ENCODE data around the gene NUBPL. TPM values are rescaled to one million over a fixed set of nuclear protein-coding genes. Genes with fewer than 3 reads are reported as not detected.
"Not testable (repeated sequence)": the region's sequence is repeated elsewhere in the genome, so short reads cannot be mapped to it uniquely, and the experiment has no call there.

The NUBPL gene
- total RNA-seq, 2 experiments from 2014 or later, result 9.0 to 17.5 TPM

DNA sequence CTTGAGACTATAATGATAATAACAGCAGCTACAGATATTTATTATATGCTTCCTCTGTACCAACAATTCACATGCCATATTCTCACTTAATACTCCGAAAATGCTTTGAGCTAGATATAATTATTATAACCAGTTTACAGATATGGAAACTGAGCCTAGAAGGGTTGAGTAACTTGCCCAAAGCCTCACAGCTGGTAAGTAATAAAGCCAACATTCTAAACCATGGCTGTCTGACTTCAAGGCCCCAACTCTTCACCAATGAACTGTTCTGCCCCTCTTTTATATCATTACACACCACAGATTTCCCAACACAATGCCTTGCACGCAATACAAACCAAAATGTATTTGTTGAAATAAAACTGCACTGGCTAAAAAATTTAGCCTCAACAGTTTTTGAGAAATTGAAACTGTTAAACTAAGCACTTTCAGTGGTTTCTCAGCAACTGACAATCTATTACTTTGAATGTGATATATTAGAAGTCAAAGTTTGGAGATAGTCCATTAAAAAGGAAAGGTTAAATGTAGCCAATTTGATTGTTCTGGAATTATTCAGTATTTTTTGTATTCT is 293.4 kb downstream of the NUBPL start:
- Histone ChIP-seq H3K9me2 (ENCODE audit: insufficient read depth, low read length) (no peaks in the 10 kb centered on the region), H3K4me2 (ENCODE audit: low read length) (no peak overlapping the region), H3K4me1 (ENCODE audit: insufficient read depth, low read length, poor library complexity, severe bottlenecking) (no peaks in the 10 kb centered on the region), H3K4me3 (ENCODE audit: low read depth, low read length, poor library complexity, severe bottlenecking) (no peak overlapping the region), H3K79me2 (ENCODE audit: insufficient read depth, low read depth, low read length) (no peaks in the 10 kb centered on the region), H3K36me3 (ENCODE audit: insufficient read depth, low read length) (no peaks in the 10 kb centered on the region), H3K9me3 (ENCODE audit: low read length) (no peaks in the 10 kb centered on the region), H4K20me1 (ENCODE audit: insufficient read depth, low read length) (no peaks in the 10 kb centered on the region), H3K27ac (ENCODE audit: low read depth, low read length, poor library complexity, severe bottlenecking) (no peak overlapping the region), H2AFZ (ENCODE audit: low read length) (no peak overlapping the region)
- no TSS peak for BruUV-seq (replicated peaks)
- no peak for DNase-seq (ENCODE audit: low spot score)
- no peak for TF ChIP-seq EZH2phosphoT487 (IDR thresholded peaks at IDR 0.05; ENCODE audit: borderline replicate concordance, low read depth, low read length)
- CTCF ChIA-PET (ENCODE audit: unreplicated experiment), result no interaction called here
- POLR2A ChIA-PET, result no interaction called here
- intact Hi-C loops (cut with micrococcal nuclease; ENCODE audit: unreplicated experiment), result no loop called here

GRCh38 chr14:31855262-31855661 is 294.1 kb downstream of the NUBPL start:
- no TSS peak for BruUV-seq (replicated peaks)
- no peak overlapping the region for H2AFZ ChIP-seq (ENCODE audit: low read length)
- no peak overlapping the region for H3K4me2 ChIP-seq (ENCODE audit: low read length)
- CTCF ChIA-PET (ENCODE audit: unreplicated experiment), result no interaction called here
- no peak overlapping the region for H3K4me3 ChIP-seq (ENCODE audit: low read depth, low read length, poor library complexity, severe bottlenecking)
- no peak overlapping the region for H3K27ac ChIP-seq (ENCODE audit: low read depth, low read length, poor library complexity, severe bottlenecking)
- POLR2A ChIA-PET, result interaction anchor here (0.6 kb wide), 1 partner anchor 62 kb away, joined by 3 read pairs; no protein-coding TSS in a partner anchor
- H3K79me2 ChIP-seq (ENCODE audit: insufficient read depth, low read depth, low read length), result no peaks in the 10 kb centered on the region
- H3K4me1 ChIP-seq (ENCODE audit: insufficient read depth, low read length, poor library complexity, severe bottlenecking), result no peaks in the 10 kb centered on the region
- no peaks in the 10 kb centered on the region for H3K9me3 ChIP-seq (ENCODE audit: low read length)
- H3K36me3 ChIP-seq (ENCODE audit: insufficient read depth, low read length), result no peaks in the 10 kb centered on the region
- DNase-seq (ENCODE audit: low spot score), result no peak
- no peaks in the 10 kb centered on the region for H4K20me1 ChIP-seq (ENCODE audit: insufficient read depth, low read length)
- intact Hi-C loops (cut with micrococcal nuclease; ENCODE audit: unreplicated experiment), result no loop called here
- H3K9me2 ChIP-seq (ENCODE audit: insufficient read depth, low read length), result no peaks in the 10 kb centered on the region
- TF ChIP-seq EZH2phosphoT487 (IDR thresholded peaks at IDR 0.05; ENCODE audit: borderline replicate concordance, low read depth, low read length) (no peak), CTCF (conservative IDR thresholded peaks at IDR 0.05; ENCODE audit: low read length) (no peak)

GRCh38 chr14:31856003-31856402 is 294.8 kb downstream of the NUBPL start:
- DNase-seq (ENCODE audit: low spot score); intact Hi-C loops (cut with micrococcal nuclease; ENCODE audit: unreplicated experiment); BruUV-seq (replicated peaks); H4K20me1 ChIP-seq (ENCODE audit: insufficient read depth, low read length); H3K4me3 ChIP-seq (ENCODE audit: low read depth, low read length, poor library complexity, severe bottlenecking); H3K9me2 ChIP-seq (ENCODE audit: insufficient read depth, low read length); H3K9me3 ChIP-seq (ENCODE audit: low read length); H2AFZ ChIP-seq (ENCODE audit: low read length); H3K4me2 ChIP-seq (ENCODE audit: low read length); CTCF ChIA-PET (ENCODE audit: unreplicated experiment); H3K4me1 ChIP-seq (ENCODE audit: insufficient read depth, low read length, poor library complexity, severe bottlenecking); H3K27ac ChIP-seq (ENCODE audit: low read depth, low read length, poor library complexity, severe bottlenecking); H3K36me3 ChIP-seq (ENCODE audit: insufficient read depth, low read length); H3K79me2 ChIP-seq (ENCODE audit: insufficient read depth, low read depth, low read length): not testable (repeated sequence)
- POLR2A ChIA-PET, result interaction anchor here (0.6 kb wide), 2 partner anchors 63 to 64 kb away, joined by 3 to 4 read pairs; no protein-coding TSS in a partner anchor

DNA sequence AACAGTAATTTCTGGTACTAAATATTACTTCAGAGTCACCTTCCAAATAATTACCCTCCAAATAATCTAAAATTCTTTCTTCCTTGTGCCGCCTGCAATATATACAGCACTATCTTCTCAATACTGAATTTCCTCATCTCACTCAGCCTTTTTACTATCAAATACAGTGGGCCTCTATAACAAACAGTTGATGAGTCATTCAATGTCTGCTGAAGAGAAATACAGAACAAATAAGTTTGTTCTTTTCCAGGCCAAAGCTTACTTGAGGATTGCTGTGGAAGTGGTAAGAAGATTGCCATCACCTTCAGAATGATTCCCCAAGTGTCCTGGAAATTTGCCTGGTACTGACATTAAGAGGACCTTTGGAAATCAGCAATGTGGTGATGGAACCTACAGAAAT is 297.7 kb downstream of the NUBPL start:
- Histone ChIP-seq H2AFZ (ENCODE audit: low read length) (no peak overlapping the region), H3K4me2 (ENCODE audit: low read length) (no peak overlapping the region), H3K9me2 (ENCODE audit: insufficient read depth, low read length) (no peaks in the 10 kb centered on the region), H3K4me3 (ENCODE audit: low read depth, low read length, poor library complexity, severe bottlenecking) (no peak overlapping the region), H3K4me1 (ENCODE audit: insufficient read depth, low read length, poor library complexity, severe bottlenecking) (no peaks in the 10 kb centered on the region), H4K20me1 (ENCODE audit: insufficient read depth, low read length) (no peaks in the 10 kb centered on the region), H3K36me3 (ENCODE audit: insufficient read depth, low read length) (no peaks in the 10 kb centered on the region), H3K27ac (ENCODE audit: low read depth, low read length, poor library complexity, severe bottlenecking) (no peak overlapping the region), H3K9me3 (ENCODE audit: low read length) (no peaks in the 10 kb centered on the region), H3K79me2 (ENCODE audit: insufficient read depth, low read depth, low read length) (no peaks in the 10 kb centered on the region)
- CTCF ChIA-PET (ENCODE audit: unreplicated experiment), result no interaction called here
- BruUV-seq (replicated peaks), result no TSS peak
- TF ChIP-seq CTCF (conservative IDR thresholded peaks at IDR 0.05; ENCODE audit: low read length), result no peak
- no peak for TF ChIP-seq EZH2phosphoT487 (IDR thresholded peaks at IDR 0.05; ENCODE audit: borderline replicate concordance, low read depth, low read length)
- intact Hi-C loops (cut with micrococcal nuclease; ENCODE audit: unreplicated experiment), result no loop called here
- POLR2A ChIA-PET, result no interaction called here
- no peak for DNase-seq (ENCODE audit: low spot score)
